HEK293 (cell line): ENCODE measurements around the gene SH2B3.

ENCODE experiments used
- CTCF ChIA-PET: fragments of 350-600 bp; formaldehyde crosslinking; extraction: SDS; loops from one replicate; lab custom pipeline; 2021; ENCODE audit warnings: antibody characterized with exemption; lab: Yijun Ruan, JAX
- POLR2A ChIA-PET: fragments of 300-600 bp; formaldehyde crosslinking; extraction: SDS; loops from one replicate; lab custom pipeline; 2020; ENCODE audit warnings: antibody characterized with exemption, inconsistent platforms; lab: Yijun Ruan, JAX
- H3K27ac ChIP-seq: fragments of 200-500 bp; sonication (Bioruptor generic); 2 replicates; pipeline ENCODE4 v1.5.1; 2014; ENCODE audit warnings: low read depth, low read length, control low read depth, inconsistent platforms; ENCODE audit errors: extremely low read depth
- H3K36me3 ChIP-seq, 2 experiments: fragments of 200-500 bp in 1 of 2; sonication (Bioruptor generic) in 1 of 2; 1 replicate in 1 of 2; 2 replicates in 1 of 2; pipeline ENCODE4 v1.5.1; 2014 to 2017; ENCODE audit warnings: inconsistent platforms in 2 of 2, low read length in 2 of 2; ENCODE audit not compliant: control insufficient read depth in 2 of 2, insufficient read depth in 1 of 2
- H3K4me1 ChIP-seq: fragments of 200-500 bp; sonication (Bioruptor generic); 2 replicates; pipeline ENCODE4 v1.5.1; 2014; ENCODE audit warnings: mild to moderate bottlenecking, low read length, inconsistent platforms; ENCODE audit not compliant: control insufficient read depth, insufficient read depth
- H3K4me3 ChIP-seq: 2 replicates; pipeline ENCODE4 v1.5.1; 2011; ENCODE audit warnings: low read depth, mild to moderate bottlenecking, control low read depth, low read length, moderate library complexity
- H3K9me3 ChIP-seq: fragments of 200-500 bp; sonication (Bioruptor generic); 2 replicates; pipeline ENCODE4 v1.5.1; 2014; ENCODE audit warnings: low read depth, low read length, inconsistent platforms; ENCODE audit not compliant: control insufficient read depth, insufficient read depth
- EGR2 ChIP-seq: fragments of 450-650 bp; formaldehyde crosslinking; IDR thresholded peaks from 2 replicates; pipeline ENCODE4 v1.5.1; 2016; ENCODE audit warnings: low read depth, missing biosample characterization, missing genetic modification characterization
- FEZF1 ChIP-seq: fragments of 450-650 bp; formaldehyde crosslinking; IDR thresholded peaks from 2 replicates; pipeline ENCODE4 v1.5.1; 2016; ENCODE audit warnings: missing biosample characterization, missing genetic modification characterization
- GLI4 ChIP-seq: fragments of 450-650 bp; formaldehyde crosslinking; IDR thresholded peaks from 2 replicates; pipeline ENCODE4 v1.5.1; 2016; ENCODE audit warnings: missing biosample characterization, missing genetic modification characterization
- GLIS2 ChIP-seq: fragments of 450-650 bp; formaldehyde crosslinking; IDR thresholded peaks from 2 replicates; pipeline ENCODE4 v1.5.1; 2016; ENCODE audit warnings: missing biosample characterization, missing genetic modification characterization
- IKZF3 ChIP-seq: fragments of 450-650 bp; IDR thresholded peaks from 2 replicates; pipeline ENCODE4 v1.5.0; 2018; ENCODE audit warnings: missing biosample characterization, mild to moderate bottlenecking, missing genetic modification characterization, moderate library complexity
- OVOL3 ChIP-seq: fragments of 450-650 bp; formaldehyde crosslinking; IDR thresholded peaks from 2 replicates; pipeline ENCODE4 v1.5.1; 2016; ENCODE audit warnings: missing biosample characterization, missing genetic modification characterization
- PRDM6 ChIP-seq: fragments of 450-650 bp; formaldehyde crosslinking; IDR thresholded peaks from 2 replicates; pipeline ENCODE4 v1.5.1; 2017; ENCODE audit warnings: missing biosample characterization, missing genetic modification characterization
- YY2 ChIP-seq: fragments of 450-650 bp; formaldehyde crosslinking; IDR thresholded peaks from 2 replicates; pipeline ENCODE4 v1.5.1; 2016; ENCODE audit warnings: missing biosample characterization, missing genetic modification characterization
- ZBTB20 ChIP-seq: fragments of 450-650 bp; formaldehyde crosslinking; IDR thresholded peaks from 2 replicates; pipeline ENCODE4 v1.5.1; 2016; ENCODE audit warnings: missing biosample characterization, missing genetic modification characterization
- ZBTB26 ChIP-seq: fragments of 450-650 bp; formaldehyde crosslinking; optimal IDR thresholded peaks from 2 replicates; pipeline ENCODE3; 2016; ENCODE audit warnings: missing biosample characterization, mild to moderate bottlenecking, missing genetic modification characterization
- ZFHX2 ChIP-seq: fragments of 450-650 bp; formaldehyde crosslinking; conservative IDR thresholded peaks from 2 replicates; pipeline ENCODE4 v1.5.1; 2016; ENCODE audit warnings: missing biosample characterization, missing genetic modification characterization
- ZIC2 ChIP-seq: fragments of 450-650 bp; formaldehyde crosslinking; IDR thresholded peaks from 2 replicates; pipeline ENCODE4 v1.5.1; 2016; ENCODE audit warnings: missing biosample characterization, missing genetic modification characterization
- ZNF10 ChIP-seq: fragments of 450-650 bp; formaldehyde crosslinking; IDR thresholded peaks from 2 replicates; pipeline ENCODE4 v1.5.1; 2017; ENCODE audit warnings: missing biosample characterization, missing genetic modification characterization
- ZNF133 ChIP-seq: fragments of 450-650 bp; formaldehyde crosslinking; IDR thresholded peaks from 2 replicates; pipeline ENCODE4 v1.5.1; 2016; ENCODE audit warnings: missing biosample characterization, missing genetic modification characterization
- ZNF202 ChIP-seq: fragments of 450-650 bp; formaldehyde crosslinking; IDR thresholded peaks from 2 replicates; pipeline ENCODE4 v1.5.1; 2016; ENCODE audit warnings: missing biosample characterization, missing genetic modification characterization, borderline replicate concordance
- ZNF211 ChIP-seq: fragments of 450-650 bp; formaldehyde crosslinking; IDR thresholded peaks from 2 replicates; pipeline ENCODE4 v1.5.1; 2016; ENCODE audit warnings: low read depth, missing biosample characterization, missing genetic modification characterization
- ZNF23 ChIP-seq: fragments of 450-650 bp; formaldehyde crosslinking; IDR thresholded peaks from 2 replicates; pipeline ENCODE4 v1.5.1; 2016; ENCODE audit warnings: missing biosample characterization, missing genetic modification characterization, borderline replicate concordance
- ZNF24 ChIP-seq: fragments of 450-650 bp; formaldehyde crosslinking; IDR thresholded peaks from 2 replicates; pipeline ENCODE4 v1.5.1; 2016; ENCODE audit warnings: missing biosample characterization, missing genetic modification characterization
- ZNF514 ChIP-seq: fragments of 450-650 bp; formaldehyde crosslinking; IDR thresholded peaks from 2 replicates; pipeline ENCODE4 v1.5.1; 2016; ENCODE audit warnings: missing biosample characterization, missing genetic modification characterization
- ZNF560 ChIP-seq: fragments of 450-650 bp; formaldehyde crosslinking; IDR thresholded peaks from 2 replicates; pipeline ENCODE4 v1.5.1; 2017; ENCODE audit warnings: missing biosample characterization, missing genetic modification characterization, borderline replicate concordance
- ZNF571 ChIP-seq: fragments of 450-650 bp; formaldehyde crosslinking; IDR thresholded peaks from 2 replicates; pipeline ENCODE4 v1.5.0; 2017; ENCODE audit warnings: missing biosample characterization, missing genetic modification characterization
- ZNF629 ChIP-seq: fragments of 450-650 bp; formaldehyde crosslinking; IDR thresholded peaks from 2 replicates; pipeline ENCODE4 v1.5.1; 2017; ENCODE audit warnings: missing biosample characterization, missing genetic modification characterization
- ZNF791 ChIP-seq: fragments of 450-650 bp; formaldehyde crosslinking; IDR thresholded peaks from 2 replicates; pipeline ENCODE4 v1.5.1; 2016; ENCODE audit warnings: missing biosample characterization, missing genetic modification characterization
- ZNF830 ChIP-seq: fragments of 450-650 bp; IDR thresholded peaks from 2 replicates; pipeline ENCODE4 v1.5.0; 2018; ENCODE audit warnings: missing biosample characterization, missing genetic modification characterization, low read depth, mild to moderate bottlenecking, moderate library complexity
- TF ChIP-seq, protein P1 (sequence below): fragments of 450-650 bp; formaldehyde crosslinking; IDR thresholded peaks from 2 replicates; pipeline ENCODE4 v1.5.1; 2016; ENCODE audit warnings: missing biosample characterization, missing genetic modification characterization
- TF ChIP-seq, protein P2 (sequence below): fragments of 450-650 bp; formaldehyde crosslinking; IDR thresholded peaks from 2 replicates; pipeline ENCODE4 v1.5.1; 2016; ENCODE audit warnings: missing biosample characterization, missing genetic modification characterization

SH2B3 gene

DNA sequence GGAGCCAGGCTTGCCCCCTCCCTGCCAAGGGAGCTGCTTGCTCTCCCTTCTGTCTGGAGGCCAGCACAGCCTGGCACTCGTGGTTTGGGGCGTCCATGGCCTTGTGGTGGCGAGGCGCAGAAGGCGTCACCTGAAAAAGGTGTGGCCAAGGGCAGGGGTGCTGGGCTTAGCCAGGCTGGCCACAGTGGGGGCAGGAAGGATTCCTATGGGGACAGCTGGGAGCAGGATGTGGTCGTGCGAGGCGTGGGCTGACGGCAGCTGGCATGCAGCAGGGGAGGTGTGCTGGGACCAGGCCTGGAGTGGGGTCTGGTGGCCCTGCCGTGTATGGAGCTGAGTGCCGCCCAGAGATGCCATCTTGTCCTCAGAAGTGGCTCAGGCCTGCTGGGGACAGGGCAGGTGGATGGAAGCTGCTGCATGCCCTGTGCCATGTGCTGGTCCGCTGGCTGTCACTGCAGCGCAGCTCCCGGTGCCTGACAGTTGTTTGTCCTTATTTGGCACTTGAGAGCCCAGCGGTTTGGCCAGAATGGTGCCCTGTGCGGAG is 30.0 kb downstream of the SH2B3 start:
- Histone ChIP-seq H3K27ac (no peak overlapping the region), H3K9me3 (no peaks in the 10 kb centered on the region), H3K4me1 (peaks cover 6% of the 10 kb centered on the region; the same call in 1 of the 2 replicates), H3K4me3 (no peak overlapping the region), H3K36me3 (peaks cover 0 to 7% of the 10 kb centered on the region in 2 experiments; a peak in 2 of 3 replicates)
- POLR2A ChIA-PET, result no interaction called here
- CTCF ChIA-PET, result interaction anchor here (0.8 to 2.6 kb wide), 2 partner anchors 16 to 39 kb away, joined by 3 to 10 read pairs; no protein-coding TSS in a partner anchor
- TF ChIP-seq ZIC2 (tag by site-specific recombination) (peak; percentile 66), ZFHX2 (tag by site-specific recombination) (peak; percentile 20; the same call in 1 of the 2 replicates), ZNF10 (tag by site-specific recombination) (no peak), GLIS2 (tag by site-specific recombination) (peak; percentile 56), ZNF24 (no peak), IKZF3 (tag by site-specific recombination) (no peak)

GRCh38 chr12:111436266-111436665 is 30.5 kb downstream of the SH2B3 start:
- ChIA-PET POLR2A (no interaction called here), CTCF (no interaction called here)
- Histone ChIP-seq H3K36me3 (peaks cover 0 to 8% of the 10 kb centered on the region in 2 experiments; a peak in 2 of 3 replicates), H3K4me3 (no peak overlapping the region), H3K27ac (no peak overlapping the region), H3K9me3 (no peaks in the 10 kb centered on the region)
- TF ChIP-seq ZNF514 (no peak), ZNF560 (tag by site-specific recombination) (no peak), ZNF830 (no peak), ZNF791 (tag by site-specific recombination) (no peak), EGR2 (tag by site-specific recombination) (no peak), OVOL3 (tag by site-specific recombination) (no peak), ZNF571 (tag by site-specific recombination) (no peak), ZNF23 (no peak), GLI4 (no peak), YY2 (tag by site-specific recombination) (no peak), ZNF133 (tag by site-specific recombination) (no peak), PRDM6 (no peak), ZNF629 (tag by site-specific recombination) (no peak), ZNF211 (tag by site-specific recombination) (no peak), ZNF202 (tag by site-specific recombination) (no peak), ZBTB26 (tag by site-specific recombination) (no peak), FEZF1 (tag by site-specific recombination) (no peak), ZBTB20 (tag by site-specific recombination) (no peak)
- TF ChIP-seq, protein P1, sequence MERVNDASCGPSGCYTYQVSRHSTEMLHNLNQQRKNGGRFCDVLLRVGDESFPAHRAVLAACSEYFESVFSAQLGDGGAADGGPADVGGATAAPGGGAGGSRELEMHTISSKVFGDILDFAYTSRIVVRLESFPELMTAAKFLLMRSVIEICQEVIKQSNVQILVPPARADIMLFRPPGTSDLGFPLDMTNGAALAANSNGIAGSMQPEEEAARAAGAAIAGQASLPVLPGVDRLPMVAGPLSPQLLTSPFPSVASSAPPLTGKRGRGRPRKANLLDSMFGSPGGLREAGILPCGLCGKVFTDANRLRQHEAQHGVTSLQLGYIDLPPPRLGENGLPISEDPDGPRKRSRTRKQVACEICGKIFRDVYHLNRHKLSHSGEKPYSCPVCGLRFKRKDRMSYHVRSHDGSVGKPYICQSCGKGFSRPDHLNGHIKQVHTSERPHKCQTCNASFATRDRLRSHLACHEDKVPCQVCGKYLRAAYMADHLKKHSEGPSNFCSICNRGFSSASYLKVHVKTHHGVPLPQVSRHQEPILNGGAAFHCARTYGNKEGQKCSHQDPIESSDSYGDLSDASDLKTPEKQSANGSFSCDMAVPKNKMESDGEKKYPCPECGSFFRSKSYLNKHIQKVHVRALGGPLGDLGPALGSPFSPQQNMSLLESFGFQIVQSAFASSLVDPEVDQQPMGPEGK (tag by site-specific recombination), result no peak
- TF ChIP-seq, protein P2, sequence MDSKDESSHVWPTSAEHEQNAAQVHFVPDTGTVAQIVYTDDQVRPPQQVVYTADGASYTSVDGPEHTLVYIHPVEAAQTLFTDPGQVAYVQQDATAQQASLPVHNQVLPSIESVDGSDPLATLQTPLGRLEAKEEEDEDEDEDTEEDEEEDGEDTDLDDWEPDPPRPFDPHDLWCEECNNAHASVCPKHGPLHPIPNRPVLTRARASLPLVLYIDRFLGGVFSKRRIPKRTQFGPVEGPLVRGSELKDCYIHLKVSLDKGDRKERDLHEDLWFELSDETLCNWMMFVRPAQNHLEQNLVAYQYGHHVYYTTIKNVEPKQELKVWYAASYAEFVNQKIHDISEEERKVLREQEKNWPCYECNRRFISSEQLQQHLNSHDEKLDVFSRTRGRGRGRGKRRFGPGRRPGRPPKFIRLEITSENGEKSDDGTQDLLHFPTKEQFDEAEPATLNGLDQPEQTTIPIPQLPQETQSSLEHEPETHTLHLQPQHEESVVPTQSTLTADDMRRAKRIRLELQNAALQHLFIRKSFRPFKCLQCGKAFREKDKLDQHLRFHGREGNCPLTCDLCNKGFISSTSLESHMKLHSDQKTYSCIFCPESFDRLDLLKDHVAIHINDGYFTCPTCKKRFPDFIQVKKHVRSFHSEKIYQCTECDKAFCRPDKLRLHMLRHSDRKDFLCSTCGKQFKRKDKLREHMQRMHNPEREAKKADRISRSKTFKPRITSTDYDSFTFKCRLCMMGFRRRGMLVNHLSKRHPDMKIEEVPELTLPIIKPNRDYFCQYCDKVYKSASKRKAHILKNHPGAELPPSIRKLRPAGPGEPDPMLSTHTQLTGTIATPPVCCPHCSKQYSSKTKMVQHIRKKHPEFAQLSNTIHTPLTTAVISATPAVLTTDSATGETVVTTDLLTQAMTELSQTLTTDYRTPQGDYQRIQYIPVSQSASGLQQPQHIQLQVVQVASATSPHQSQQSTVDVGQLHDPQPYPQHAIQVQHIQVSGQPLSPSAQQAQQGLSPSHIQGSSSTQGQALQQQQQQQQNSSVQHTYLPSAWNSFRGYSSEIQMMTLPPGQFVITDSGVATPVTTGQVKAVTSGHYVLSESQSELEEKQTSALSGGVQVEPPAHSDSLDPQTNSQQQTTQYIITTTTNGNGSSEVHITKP (tag by site-specific recombination), result no peak
- TF ChIP-seq, all 188 proteins: peak for 0
- H3K4me1 ChIP-seq, result peaks cover 6% of the 10 kb centered on the region; the same call in 1 of the 2 replicates
